GM19099 (cell line): ENCODE data around the gene AGXT.

Source experiments
- POLR2A ChIP-seq: IDR thresholded peaks from 3 replicates; pipeline ENCODE4 v1.6.1; 2011; ENCODE audit warnings: low read depth; ENCODE audit not compliant: insufficient read length; ENCODE audit errors: extremely low read depth

The AGXT gene

GRCh38 chr2:240872317-240873097 is 3.9 kb downstream of the AGXT start:
- TF ChIP-seq POLR2A: no peak

GRCh38 chr2:240873098-240873788 is 4.6 kb downstream of the AGXT start:
- no peak for TF ChIP-seq POLR2A

GRCh38 chr2:240873805-240874714 is 5.4 kb downstream of the AGXT start:
- no peak for TF ChIP-seq POLR2A

GRCh38 chr2:240874715-240875227 is 6.1 kb downstream of the AGXT start:
- TF ChIP-seq POLR2A: no peak

- no peak for TF ChIP-seq POLR2A
These were observed 6.8 kb downstream of the AGXT start for GRCh38 chr2:240875228-240876034.

- no peak for TF ChIP-seq POLR2A
These were observed 7.4 kb downstream of the AGXT start for GRCh38 chr2:240876035-240876474.

GRCh38 chr2:240876475-240877251 is 8.0 kb downstream of the AGXT start:
- TF ChIP-seq POLR2A: no peak

- no peak for TF ChIP-seq POLR2A
These were observed 9.1 kb downstream of the AGXT start for GRCh38 chr2:240877460-240878340.

- TF ChIP-seq POLR2A: no peak
These were observed 9.8 kb downstream of the AGXT start for GRCh38 chr2:240878341-240878936.

- TF ChIP-seq POLR2A: no peak
These were observed 10.5 kb downstream of the AGXT start for GRCh38 chr2:240879105-240879504.

- no peak for TF ChIP-seq POLR2A
These were observed 13.3 kb downstream of the AGXT start for GRCh38 chr2:240881913-240882312.

- no peak for TF ChIP-seq POLR2A
These were observed 15.6 kb downstream of the AGXT start for GRCh38 chr2:240884221-240884620.

- no peak for TF ChIP-seq POLR2A
These were observed 16.1 kb downstream of the AGXT start for GRCh38 chr2:240884745-240885144.

- no peak for TF ChIP-seq POLR2A
These were observed 16.9 kb downstream of the AGXT start for GRCh38 chr2:240885566-240885965.
